GM12878 (cell line): ENCODE data around the gene KCNH5. TPM values are rescaled to one million over a fixed set of nuclear protein-coding genes. Genes with fewer than 3 reads are reported as not detected.

Experiments
- ATAC-seq: fragments of 200-7000 bp; cut with Tn5 transposase; 3 replicates; pipeline ENCODE4 v1.9.1; 2020; ENCODE audit warnings: mild to moderate bottlenecking, moderate library complexity
- BruUV-seq: library from RNA; stranded (reverse); fragments of 400-500 nt; replicated peaks from 2 replicates; lab custom pipeline; 2021; lab: Mats Ljungman, UMichigan
- CTCF ChIA-PET: fragments of 300-600 bp; sonication (Branson Sonifier 250); formaldehyde crosslinking; extraction: SDS; loops from one replicate; lab custom pipeline; 2021; ENCODE audit warnings: inconsistent platforms; lab: Yijun Ruan, JAX
- POLR2A ChIA-PET: fragments of 350-600 bp; formaldehyde crosslinking; extraction: SDS; loops from one replicate; lab custom pipeline; 2021; ENCODE audit warnings: inconsistent platforms; lab: Charles Lee
- RAD21 ChIA-PET: fragments of 300-600 bp; sonication (Branson Sonifier 250); formaldehyde crosslinking; loops from one replicate; lab custom pipeline; 2023; ENCODE audit warnings: antibody characterized with exemption; ENCODE audit not compliant: unreplicated experiment; lab: Charles Lee
- SMC1A ChIA-PET: fragments of 300-600 bp; sonication (Branson Sonifier 250); formaldehyde crosslinking; loops from one replicate; lab custom pipeline; 2023; ENCODE audit not compliant: unreplicated experiment, uncharacterized antibody; lab: Charles Lee
- DNase-seq: peaks from one replicate; pipeline ENCODE4 v3.0.0-alpha.2; 2011; ENCODE audit warnings: low read depth, low spot score
- FAIRE-seq: peaks from 3 replicates; lab custom pipeline; 2011; peaks lifted over from hg19 to GRCh38; lab: Jason Lieb, UNC
- H2AFZ ChIP-seq: 2 replicates; pipeline ENCODE4 v1.6.0; 2011; ENCODE audit warnings: low read depth, low read length, control low read depth; ENCODE audit not compliant: control insufficient read depth
- H3K27ac ChIP-seq: 2 replicates; pipeline ENCODE4 v1.5.1; 2011; ENCODE audit warnings: control low read depth; ENCODE audit not compliant: control insufficient read depth, insufficient read depth
- H3K27me3 ChIP-seq, 2 experiments: replicated peaks in 1 of 2; 2 replicates each; pipeline versions ENCODE4 v1.6.0 to v1.6.1; 2011; ENCODE audit warnings: low read length in 1 of 2; ENCODE audit not compliant: control insufficient read depth in 2 of 2, insufficient read depth in 2 of 2
- H3K36me3 ChIP-seq, 2 experiments: 2 replicates each; pipeline ENCODE4 v1.5.1; 2011; ENCODE audit warnings: low read length in 1 of 2; ENCODE audit not compliant: control insufficient read depth in 2 of 2, insufficient read depth in 2 of 2
- H3K4me1 ChIP-seq: 2 replicates; pipeline ENCODE4 v1.6.1; 2011; ENCODE audit warnings: mild to moderate bottlenecking, low read length, moderate library complexity, mixed read lengths; ENCODE audit not compliant: control insufficient read depth, insufficient read depth
- H3K4me2 ChIP-seq: 2 replicates; pipeline ENCODE4 v1.6.0; 2011; ENCODE audit warnings: control low read depth; ENCODE audit not compliant: control insufficient read depth, insufficient read depth
- H3K4me3 ChIP-seq: fragments of 200-600 bp; sonication (generic); 2 replicates; pipeline ENCODE4 v1.5.1; 2016
- H3K79me2 ChIP-seq: 2 replicates; pipeline ENCODE4 v1.6.0; 2011; ENCODE audit warnings: low read length; ENCODE audit not compliant: control insufficient read depth, insufficient read depth
- H3K9ac ChIP-seq: 2 replicates; pipeline ENCODE4 v1.8.0; 2011; ENCODE audit warnings: low read length, control low read depth, mixed read lengths; ENCODE audit not compliant: control insufficient read depth, insufficient read depth
- H3K9me3 ChIP-seq: replicated peaks from 3 replicates; pipeline ENCODE4 v1.5.1; 2011; ENCODE audit warnings: mild to moderate bottlenecking, low read length; ENCODE audit not compliant: control insufficient read depth, insufficient read depth
- H4K20me1 ChIP-seq: 2 replicates; pipeline ENCODE4 v1.6.0; 2011; ENCODE audit not compliant: control insufficient read depth, insufficient read depth
- ASH2L ChIP-seq: fragments of 300-600, 200-600 bp; sonication (generic); IDR thresholded peaks from 2 replicates; pipeline ENCODE4 v1.6.1; 2017; ENCODE audit warnings: low read depth, mild to moderate bottlenecking, borderline replicate concordance
- CHD1 ChIP-seq: IDR thresholded peaks from 2 replicates; pipeline ENCODE4 v1.6.1; 2012; ENCODE audit warnings: low read depth, low read length, improper control_type of control experiment
- CTCF ChIP-seq, 3 experiments: IDR thresholded peaks in 2 of 3; conservative IDR thresholded peaks in 1 of 3; 2 replicates each; pipeline ENCODE4 v1.5.1; 2011; ENCODE audit warnings: low read depth in 3 of 3, low read length in 3 of 3, mild to moderate bottlenecking in 3 of 3, control low read depth in 2 of 3, moderate library complexity in 2 of 3, inconsistent platforms in 1 of 3, mixed read lengths in 1 of 3; ENCODE audit not compliant: control insufficient read depth in 2 of 3, insufficient read depth in 1 of 3; ENCODE audit errors: extremely low read depth in 1 of 3
- E2F4 ChIP-seq: IDR thresholded peaks from 2 replicates; pipeline ENCODE4 v1.6.1; 2012; ENCODE audit warnings: low read depth, low read length, improper control_type of control experiment
- EED ChIP-seq: sonication (generic); IDR thresholded peaks from 2 replicates; pipeline ENCODE4 v1.6.1; 2016; ENCODE audit warnings: antibody characterized with exemption, low read depth
- KLF5 ChIP-seq: fragments of 450-650 bp; IDR thresholded peaks from 2 replicates; pipeline ENCODE4 v1.6.1; 2014; ENCODE audit warnings: mild to moderate bottlenecking; ENCODE audit not compliant: partially characterized antibody
- NFYA ChIP-seq: IDR thresholded peaks from 2 replicates; pipeline ENCODE4 v1.6.1; 2011; ENCODE audit warnings: low read depth, mild to moderate bottlenecking, low read length, improper control_type of control experiment, borderline replicate concordance
- NRF1 ChIP-seq: conservative IDR thresholded peaks from 2 replicates; pipeline ENCODE4 v1.6.1; 2011; ENCODE audit warnings: mild to moderate bottlenecking, low read depth, low read length, improper control_type of control experiment
- SMAD5 ChIP-seq: IDR thresholded peaks from 2 replicates; pipeline ENCODE4 v1.6.1; 2016; ENCODE audit warnings: antibody characterized with exemption, low read depth
- SMARCA5 ChIP-seq: fragments of 450-650 bp; IDR thresholded peaks from 2 replicates; pipeline ENCODE4 v1.6.1; 2017; ENCODE audit warnings: mild to moderate bottlenecking
- STAT1 ChIP-seq: fragments of 450-650 bp; conservative IDR thresholded peaks from 2 replicates; pipeline ENCODE4 v1.6.1; 2014; ENCODE audit warnings: antibody characterized with exemption, mild to moderate bottlenecking
- ZBTB4 ChIP-seq: fragments of 450-650 bp; formaldehyde crosslinking; IDR thresholded peaks from 2 replicates; pipeline ENCODE4 v1.4.0; 2022; ENCODE audit warnings: mild to moderate bottlenecking, moderate library complexity
- WGBS: methylation state at CpG from one replicate; pipeline ENCODE4 v1.1.6; 2016; ENCODE audit warnings: low lambda C conversion rate; ENCODE audit not compliant: insufficient replicate concordance, insufficient coverage; ENCODE audit errors: missing lambda C conversion rate; 5-methylcytosine and 5-hydroxymethylcytosine counted together
- in situ Hi-C: fragments of 300-500 bp; cut with MboI; formaldehyde crosslinking; loops from 9 replicates; pipeline ENCODE4 v1.14.3; 2018; ENCODE audit warnings: mixed read lengths
- intact Hi-C: fragments of 100-400 bp; cut with micrococcal nuclease; formaldehyde crosslinking; loops from one replicate; pipeline ENCODE4 v1.14.2; 2022; ENCODE audit not compliant: unreplicated experiment
- polyA plus RNA-seq, 11 experiments: library from polyadenylated mRNA; depleted of rRNA in 4 of 11; unstranded in 6 of 11; stranded (reverse) in 5 of 11; fragments of >200 nt; fragmentation: Nextera tagmentation in 4 of 11; fragmentation: Illumina TruSeq in 1 of 11; extraction: Ambion mirVana in 4 of 11; extraction: Trizol in 1 of 11; gene quantifications; 1 replicate in 1 of 11; 2 replicates in 10 of 11; pipeline versions ENCODE4 v1.2.1 to v1.2.3, GENCODE V29; 2011 to 2016; ENCODE audit warnings: inconsistent platforms in 2 of 11, missing spikeins in 2 of 11, low read depth in 1 of 11
- total RNA-seq, 4 experiments: library from RNA; depleted of rRNA in 3 of 4; stranded (reverse); fragments of >200 nt in 3 of 4; fragmentation: Illumina TruSeq in 1 of 4; extraction: Trizol in 1 of 4; gene quantifications; 2 replicates each; pipeline versions ENCODE4 v1.2.1 to v1.2.3, GENCODE V29; 2013 to 2021

The KCNH5 gene
- total and polyA plus RNA-seq, 10 of the 15 experiments (the other 5 are each of a cell fraction or from before 2014, with no cell fraction given): under 0.01 to 0.04 (median 0.04) TPM; not detected in 7

- ChIA-PET RAD21 (no interaction called here), CTCF (no interaction called here), POLR2A (no interaction called here)
- no peak overlapping the region for H3K4me2 ChIP-seq
- H3K9me3 ChIP-seq: no peaks in the 10 kb centered on the region
- in situ Hi-C loops: no loop called here
- H3K36me3 ChIP-seq: no peaks in the 10 kb centered on the region
- no peaks in the 10 kb centered on the region for H3K4me1 ChIP-seq
- no TSS peak for BruUV-seq
- DNase-seq: no peak
- no peak overlapping the region for H3K27ac ChIP-seq
- H3K27me3 ChIP-seq: no peaks in the 10 kb centered on the region
- H4K20me1 ChIP-seq: no peaks in the 10 kb centered on the region
- H3K4me3 ChIP-seq: no peak overlapping the region
- 4% methylated on average over 4 of the region's 4 CpGs for WGBS
- H3K79me2 ChIP-seq: no peaks in the 10 kb centered on the region
- ATAC-seq: no peak
- intact Hi-C loops: no loop called here
- H2AFZ ChIP-seq: no peak overlapping the region
- TF ChIP-seq ASH2L: no peak
- no peak for TF ChIP-seq CHD1
- TF ChIP-seq E2F4: no peak
- TF ChIP-seq NRF1: no peak
- TF ChIP-seq, all 136 proteins: peak for 0
- SMC1A ChIA-PET: interaction anchor here (0.6 kb wide), 2 partner anchors 17 to 149 kb away, joined by 3 read pairs; no protein-coding TSS in a partner anchor
- FAIRE-seq: no peak
- H3K9ac ChIP-seq: no peak overlapping the region
These were observed 128.7 kb downstream of the KCNH5 start for GRCh38 chr14:62916551-62916950.

- no peaks in the 10 kb centered on the region for H4K20me1 ChIP-seq
- in situ Hi-C loops (no loop called here), intact Hi-C loops (no loop called here)
- ChIA-PET CTCF (no interaction called here), SMC1A (no interaction called here), POLR2A (no interaction called here), RAD21 (no interaction called here)
- H3K79me2 ChIP-seq: no peaks in the 10 kb centered on the region
- no peaks in the 10 kb centered on the region for H3K9me3 ChIP-seq
- no peaks in the 10 kb centered on the region for H3K27me3 ChIP-seq
- H3K4me3 ChIP-seq: no peak overlapping the region
- no peak overlapping the region for H2AFZ ChIP-seq
- no peaks in the 10 kb centered on the region for H3K36me3 ChIP-seq
- no peaks in the 10 kb centered on the region for H3K4me1 ChIP-seq
- no peak for FAIRE-seq
- H3K27ac ChIP-seq: no peak overlapping the region
- no TSS peak for BruUV-seq
- ATAC-seq: no peak
- no peak overlapping the region for H3K4me2 ChIP-seq
- 25% methylated on average over 3 of the region's 3 CpGs for WGBS
- H3K9ac ChIP-seq: no peak overlapping the region
- DNase-seq: no peak
- TF ChIP-seq ZBTB4 (CRISPR knock-in tag) (no peak), KLF5 (no peak), EED (no peak), SMARCA5 (no peak), STAT1 (no peak), SMAD5 (no peak), CTCF (IDR thresholded peaks at IDR 0.05 in 2 of 3, conservative IDR thresholded peaks at IDR 0.05 in 1 of 3; ENCODE audit: control insufficient read depth in 2 of 3, extremely low read depth in 1 of 3, insufficient read depth in 1 of 3, low read depth in 3 of 3, low read length in 3 of 3) (no peak), NFYA (no peak)
These were observed 130.4 kb downstream of the KCNH5 start for GRCh38 chr14:62914873-62915272.
